A549 (cell line): ENCODE results near the gene ZSCAN5A. TPM values are rescaled to one million over a fixed set of nuclear protein-coding genes. Genes with fewer than 3 reads are reported as not detected.
A peak's percentile ranks its signal among the peaks of the same experiment; 100 is the strongest.

Experiments used
- ATAC-seq, 2 experiments: fragments of 200-7000 bp in 1 of 2; fragments of >200 bp in 1 of 2; cut with Nextera tagmentation in 1 of 2; cut with Tn5 transposase in 1 of 2; 3 replicates each; pipeline versions ENCODE4 v1.8.0 to v1.9.1; 2018 to 2020; ENCODE audit warnings: mild to moderate bottlenecking in 1 of 2, moderate library complexity in 1 of 2
- CTCF ChIA-PET: fragments of 300-600 bp; sonication (Branson Sonifier 250); formaldehyde crosslinking; extraction: SDS; loops from one replicate; lab custom pipeline; 2021; ENCODE audit warnings: antibody characterized with exemption, inconsistent platforms; lab: Yijun Ruan, JAX
- POLR2A ChIA-PET: fragments of 350-600 bp; formaldehyde crosslinking; extraction: SDS; loops from one replicate; lab custom pipeline; 2021; ENCODE audit warnings: antibody characterized with exemption, inconsistent platforms; lab: Yijun Ruan, JAX
- DNase-seq, 2 experiments: peaks; one replicate each; pipeline versions ENCODE4 v3.0.0 to v3.0.0-alpha.2; 2011 to 2016; ENCODE audit warnings: low read depth in 1 of 2, low spot score in 1 of 2
- FAIRE-seq: peaks from 2 replicates; lab custom pipeline; 2011; peaks lifted over from hg19 to GRCh38; lab: Jason Lieb, UNC
- H3K27ac ChIP-seq, 2 experiments: fragments of >200 bp; sonication (Bioruptor Twin); formaldehyde crosslinking; 3 replicates each; pipeline ENCODE4 v1.5.1; 2016 to 2017
- H3K4me1 ChIP-seq: fragments of >200 bp; sonication (Bioruptor Twin); formaldehyde crosslinking; 3 replicates; pipeline ENCODE4 v1.6.1; 2016
- H3K4me2 ChIP-seq: fragments of >200 bp; sonication (Bioruptor Twin); formaldehyde crosslinking; 3 replicates; pipeline ENCODE4 v1.6.1; 2016
- H3K4me3 ChIP-seq: fragments of >200 bp; sonication (Bioruptor Twin); formaldehyde crosslinking; 3 replicates; pipeline ENCODE4 v1.5.1; 2016
- H3K9me3 ChIP-seq: fragments of >200 bp; sonication (Bioruptor Twin); formaldehyde crosslinking; 3 replicates; pipeline ENCODE4 v1.6.1; 2016
- BHLHE40 ChIP-seq: IDR thresholded peaks from 2 replicates; pipeline ENCODE4 v1.6.1; 2012; ENCODE audit warnings: low read depth, low read length, inconsistent platforms
- CTCF ChIP-seq: fragments of >200 bp; sonication (Bioruptor Twin); formaldehyde crosslinking; IDR thresholded peaks from 3 replicates; pipeline ENCODE4 v1.5.1; 2016
- E2F6 ChIP-seq: IDR thresholded peaks from 2 replicates; pipeline ENCODE4 v1.6.1; 2012; ENCODE audit warnings: low read depth, borderline replicate concordance
- EHF ChIP-seq: fragments of 250-450 bp; sonication (Bioruptor Pico); IDR thresholded peaks from 2 replicates; pipeline ENCODE4 v1.5.0; 2020; ENCODE audit warnings: mild to moderate bottlenecking
- EP300 ChIP-seq, 2 experiments: fragments of >200 bp; sonication (Bioruptor Twin); formaldehyde crosslinking; IDR thresholded peaks; 2 replicates in 1 of 2; 3 replicates in 1 of 2; pipeline ENCODE4 v1.6.1; 2016 to 2017
- FOSB ChIP-seq: fragments of 250-450 bp; sonication (Bioruptor Pico); IDR thresholded peaks from 2 replicates; pipeline ENCODE4 v1.5.0; 2020; ENCODE audit warnings: mild to moderate bottlenecking, moderate library complexity
- FOSL2 ChIP-seq, 2 experiments: fragments of 450-650 bp in 1 of 2; fragments of >200 bp in 1 of 2; sonication (Bioruptor Twin) in 1 of 2; formaldehyde crosslinking; IDR thresholded peaks; 2 replicates each; pipeline versions ENCODE4 v1.5.0 to v1.6.1; 2016 to 2020; ENCODE audit warnings: mild to moderate bottlenecking in 1 of 2, moderate library complexity in 1 of 2
- GATA3 ChIP-seq: IDR thresholded peaks from 2 replicates; pipeline ENCODE4 v1.6.1; 2012; ENCODE audit warnings: borderline replicate concordance
- HES2 ChIP-seq: fragments of >200 bp; sonication (Bioruptor Twin); formaldehyde crosslinking; IDR thresholded peaks from 2 replicates; pipeline ENCODE4 v1.6.1; 2016
- HOXA7 ChIP-seq: fragments of 250-450 bp; sonication (Bioruptor Pico); IDR thresholded peaks from 2 replicates; pipeline ENCODE4 v1.5.0; 2020; ENCODE audit warnings: mild to moderate bottlenecking, moderate library complexity
- HOXB13 ChIP-seq: fragments of 250-450 bp; sonication (Bioruptor Pico); IDR thresholded peaks from 2 replicates; pipeline ENCODE4 v1.5.0; 2020; ENCODE audit warnings: low read depth, mild to moderate bottlenecking, moderate library complexity
- KDM5A ChIP-seq: fragments of 200-600 bp; sonication (generic); IDR thresholded peaks from 2 replicates; pipeline ENCODE4 v1.6.1; 2016; ENCODE audit warnings: antibody characterized with exemption, mild to moderate bottlenecking
- MAFK ChIP-seq: fragments of 450-650 bp; IDR thresholded peaks from 2 replicates; pipeline ENCODE4 v1.6.1; 2014; ENCODE audit not compliant: partially characterized antibody
- MAZ ChIP-seq: fragments of 150-350 bp; IDR thresholded peaks from 2 replicates; pipeline ENCODE4 v1.6.1; 2014; ENCODE audit warnings: antibody characterized with exemption, low read depth, low read length, borderline replicate concordance
- NFE2L2 ChIP-seq: fragments of 150-350 bp; conservative IDR thresholded peaks from 2 replicates; pipeline ENCODE4 v1.6.1; 2014; ENCODE audit warnings: low read length
- NPAS2 ChIP-seq: fragments of 250-450 bp; sonication (Bioruptor Pico); IDR thresholded peaks from 2 replicates; pipeline ENCODE4 v1.8.0; 2022; ENCODE audit warnings: mild to moderate bottlenecking, moderate library complexity, borderline replicate concordance
- PBX3 ChIP-seq: IDR thresholded peaks from 2 replicates; pipeline ENCODE4 v1.6.1; 2012
- PHF8 ChIP-seq: fragments of 200-600 bp; sonication (generic); IDR thresholded peaks from 2 replicates; pipeline ENCODE4 v1.6.1; 2016; ENCODE audit warnings: low read depth, mild to moderate bottlenecking, antibody characterized with exemption, moderate library complexity, borderline replicate concordance
- RCOR1 ChIP-seq: fragments of 150-350 bp; IDR thresholded peaks from 2 replicates; pipeline ENCODE4 v1.6.1; 2014; ENCODE audit warnings: antibody characterized with exemption, low read length, low read depth
- RFX5 ChIP-seq: fragments of 450-650 bp; IDR thresholded peaks from 2 replicates; pipeline ENCODE4 v1.7.1; 2014; ENCODE audit warnings: antibody characterized with exemption, mild to moderate bottlenecking, moderate library complexity
- SREBF2 ChIP-seq: fragments of 450-650 bp; IDR thresholded peaks from 2 replicates; pipeline ENCODE4 v1.6.1; 2014; ENCODE audit warnings: mild to moderate bottlenecking, moderate library complexity
- TFCP2L1 ChIP-seq: fragments of 250-450 bp; sonication (Bioruptor Pico); IDR thresholded peaks from 2 replicates; pipeline ENCODE4 v1.5.0; 2021; ENCODE audit warnings: mild to moderate bottlenecking
- WGBS: methylation state at CpG from one replicate; pipeline ENCODE4 v1.1.6; 2017; ENCODE audit errors: missing lambda C conversion rate; 5-methylcytosine and 5-hydroxymethylcytosine counted together
- polyA plus RNA-seq, 4 experiments: library from polyadenylated mRNA; depleted of rRNA in 3 of 4; stranded (reverse); fragments of >200 nt; fragmentation: RNase III in 1 of 4; extraction: RNeasy Plus Mini Kit Qiagen cat#74134 plus additional on column Dnase treatment in 1 of 4; gene quantifications; 2 replicates in 3 of 4; 3 replicates in 1 of 4; pipeline ENCODE4 v1.2.3, GENCODE V29; 2011 to 2017

ZSCAN5A gene
- polyA plus RNA-seq, 2 of the 4 experiments (the other 2 are of a cell fraction): 10.8 to 13.3 TPM

- H3K27ac ChIP-seq: no peak overlapping the region
- 77% methylated on average over 4 of the region's 4 CpGs for WGBS
- ChIA-PET CTCF (interaction anchor here (1.5 kb wide), 1 partner anchor 23 kb away, joined by 4 read pairs; no protein-coding TSS in a partner anchor), POLR2A (no interaction called here)
- no peak overlapping the region for H3K4me3 ChIP-seq
- no peak for ATAC-seq
- H3K9me3 ChIP-seq: 0 out of 3 replicates have a peak, but pooled peaks cover 2% of the 10 kb centered on the region
- no peak overlapping the region for H3K4me2 ChIP-seq
- FAIRE-seq: no peak
- no peaks in the 10 kb centered on the region for H3K4me1 ChIP-seq
- no peak for DNase-seq
- TF ChIP-seq NPAS2: no peak
- peak; percentile 69 for TF ChIP-seq MAFK
- TF ChIP-seq E2F6: no peak
- no peak for TF ChIP-seq KDM5A
- TF ChIP-seq BHLHE40: no peak
Measured at GRCh38 chr19:56294549-56294948, 20.1 kb downstream of the ZSCAN5A start.

- ChIA-PET CTCF (interaction anchor here (0.6 kb wide), 2 partner anchors 71 to 824 kb away, joined by 3 read pairs; no protein-coding TSS in a partner anchor), POLR2A (no interaction called here)
- H3K4me2 ChIP-seq: no peak overlapping the region
- WGBS: 96% methylated on average over 6 of the region's 6 CpGs
- peaks cover 5% of the 10 kb centered on the region; the same call in 1 of the 3 replicates for H3K9me3 ChIP-seq
- no peak overlapping the region for H3K4me3 ChIP-seq
- DNase-seq (no peak), ATAC-seq (no peak), FAIRE-seq (no peak)
- TF ChIP-seq RFX5 (no peak), MAZ (no peak), GATA3 (no peak), HOXA7 (CRISPR knock-in tag) (no peak), CTCF (no peak), FOSB (no peak), HOXB13 (no peak), HES2 (no peak), PHF8 (no peak), PBX3 (no peak), NFE2L2 (no peak), KDM5A (no peak), TFCP2L1 (CRISPR knock-in tag) (no peak), EP300 (IDR thresholded peaks at IDR 0.05) (no peak), EHF (no peak), FOSL2 (IDR thresholded peaks at IDR 0.05) (no peak), FOSL2 (CRISPR knock-in tag; IDR thresholded peaks at IDR 0.05) (no peak)
- H3K27ac ChIP-seq: no peak overlapping the region
- H3K4me1 ChIP-seq: no peaks in the 10 kb centered on the region
Measured at GRCh38 chr19:56291867-56292266, 22.8 kb downstream of the ZSCAN5A start.

GRCh38 chr19:56290104-56290503 lies 24.5 kb downstream of the ZSCAN5A start:
- H3K4me3 ChIP-seq: no peak overlapping the region
- H3K4me2 ChIP-seq: no peak overlapping the region
- FAIRE-seq (no peak), ATAC-seq (no peak), DNase-seq (no peak)
- CTCF ChIA-PET: interaction anchor here (0.9 kb wide), 1 partner anchor 37 kb away, joined by 3 read pairs; no protein-coding TSS in a partner anchor
- POLR2A ChIA-PET: no interaction called here
- no peak for TF ChIP-seq SREBF2
- no peak for TF ChIP-seq RCOR1
- no peak overlapping the region for H3K27ac ChIP-seq
- H3K4me1 ChIP-seq: no peaks in the 10 kb centered on the region
- peaks cover 5% of the 10 kb centered on the region; the same call in 1 of the 3 replicates for H3K9me3 ChIP-seq
